Cerebellar nuclear complex (tissue), 1 donor: ENCODE data around the gene FGFBP2.
"Not testable (repeated sequence)": the region's sequence is repeated elsewhere in the genome, so short reads cannot be mapped to it uniquely, and the experiment has no call there.

Source experiments
- DNase-seq, 2 experiments: peaks; one replicate each; lab custom pipeline; 2025; lab: John Stamatoyannopoulos, UW

FGFBP2 gene

DNA sequence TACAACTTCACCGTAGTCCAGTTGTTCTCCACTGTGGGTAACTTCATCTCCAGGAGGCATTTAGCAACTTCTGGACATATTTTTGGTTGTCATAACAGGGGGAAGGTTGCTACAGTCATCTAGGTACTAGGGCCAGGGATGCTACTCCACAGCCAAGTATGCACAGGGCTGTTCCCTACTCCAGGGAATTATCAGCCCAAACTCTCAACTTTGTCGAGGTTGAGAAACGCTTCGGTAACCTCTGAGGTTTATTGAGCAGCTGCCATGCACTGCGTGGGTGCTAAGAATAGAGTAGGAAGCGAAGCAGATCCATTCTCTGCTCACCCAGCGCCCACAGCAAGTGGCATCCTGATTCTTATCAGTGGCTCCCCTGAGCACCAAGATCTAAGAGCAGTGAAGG lies 32.7 kb downstream of the FGFBP2 start:
- no peak for DNase-seq

DNA sequence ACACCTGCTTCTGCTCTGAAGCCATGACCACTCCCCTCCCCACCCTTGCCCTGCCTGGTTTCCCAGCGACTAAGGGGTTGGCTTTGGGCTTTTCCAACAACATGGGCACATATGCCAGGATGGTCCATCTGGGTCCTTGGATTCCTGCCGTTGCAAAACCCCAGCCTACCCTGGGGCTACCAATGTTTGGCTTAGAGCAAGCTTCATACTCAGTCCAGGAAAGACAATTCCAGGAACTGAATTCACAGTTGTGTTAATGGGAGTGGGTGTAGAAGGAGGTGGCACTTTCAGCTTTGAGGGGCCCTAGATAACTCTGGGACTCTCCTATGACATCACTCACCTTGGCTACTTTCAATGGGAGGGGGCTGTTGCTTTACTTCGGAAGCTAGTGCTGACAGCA lies 33.4 kb downstream of the FGFBP2 start:
- DNase-seq, result no peak

DNA sequence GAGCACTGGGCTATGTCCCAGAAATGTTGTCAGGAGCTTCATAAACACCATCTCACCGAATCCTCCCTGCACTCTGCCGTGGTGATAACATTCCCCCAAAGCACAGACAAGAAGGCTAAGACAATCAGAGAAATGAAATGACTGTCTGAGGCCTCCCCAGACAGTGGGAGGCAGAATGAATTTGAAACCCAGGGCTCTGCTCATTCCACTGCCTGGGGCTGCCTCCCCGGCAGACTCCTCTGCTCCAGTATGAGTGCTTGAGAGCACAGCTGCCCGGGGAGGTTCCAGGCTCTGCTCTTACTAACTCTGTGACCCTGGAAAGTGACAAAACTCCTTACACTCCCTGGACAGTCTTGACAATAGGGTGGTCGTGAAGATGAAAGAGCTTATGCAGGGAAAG lies 34.1 kb downstream of the FGFBP2 start:
- DNase-seq, result no peak

DNA sequence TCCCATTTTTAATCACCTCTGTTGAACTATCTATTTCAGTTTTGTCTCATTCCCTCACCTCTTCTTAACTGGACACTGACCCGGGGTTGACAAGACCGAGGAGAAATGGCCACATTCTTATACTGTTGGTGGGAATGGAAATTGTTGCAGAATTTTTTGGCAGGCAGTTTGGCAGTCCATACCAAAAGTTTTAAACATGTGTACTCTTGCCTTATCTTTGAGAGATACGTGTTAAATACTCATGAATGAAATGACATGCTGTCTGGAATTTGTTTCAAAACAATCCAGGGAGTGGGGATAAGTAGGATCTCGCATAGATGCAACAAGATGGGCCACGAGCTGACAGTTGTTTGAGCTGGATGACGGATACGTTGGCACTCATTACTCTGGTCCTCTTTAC lies 36.5 kb downstream of the FGFBP2 start:
- no peak for DNase-seq

DNA sequence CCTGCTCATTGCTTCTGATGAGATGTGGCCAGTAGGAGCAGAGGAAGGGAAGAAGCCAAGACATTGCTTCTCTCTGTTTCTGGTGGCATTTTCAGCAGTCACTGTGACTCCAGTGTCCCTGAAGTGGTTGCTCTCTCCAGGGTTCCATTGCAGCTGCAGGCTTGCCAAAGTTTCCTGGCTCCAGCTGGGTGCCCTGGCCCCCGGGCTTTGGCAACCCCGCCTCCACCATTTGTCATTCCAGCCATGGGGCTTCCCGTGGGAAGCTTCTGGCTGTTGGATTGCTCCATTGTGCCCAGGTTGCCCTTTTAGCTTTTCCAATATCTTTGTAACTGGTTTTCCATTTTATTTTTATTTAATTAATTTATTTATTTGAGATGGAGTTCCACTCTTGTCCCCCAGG lies 37.1 kb downstream of the FGFBP2 start:
- no peak for DNase-seq

DNA sequence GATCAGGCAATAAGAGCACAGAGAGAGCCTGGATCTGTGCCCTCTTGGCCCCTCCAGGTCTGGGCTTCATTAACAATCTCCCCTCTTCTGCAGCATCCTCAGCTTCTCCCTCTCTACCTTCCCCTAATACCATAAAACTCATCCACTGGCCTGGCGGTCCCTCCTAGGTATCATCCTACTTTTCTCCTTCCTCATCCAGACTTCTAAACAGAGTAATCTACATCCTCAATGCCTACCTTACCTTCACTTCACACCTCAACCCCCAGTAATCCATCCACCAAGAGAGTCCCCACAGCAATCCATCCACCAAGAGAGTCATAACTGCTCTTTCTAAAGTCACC lies 41.4 kb downstream of the FGFBP2 start:
- no peak for DNase-seq

DNA sequence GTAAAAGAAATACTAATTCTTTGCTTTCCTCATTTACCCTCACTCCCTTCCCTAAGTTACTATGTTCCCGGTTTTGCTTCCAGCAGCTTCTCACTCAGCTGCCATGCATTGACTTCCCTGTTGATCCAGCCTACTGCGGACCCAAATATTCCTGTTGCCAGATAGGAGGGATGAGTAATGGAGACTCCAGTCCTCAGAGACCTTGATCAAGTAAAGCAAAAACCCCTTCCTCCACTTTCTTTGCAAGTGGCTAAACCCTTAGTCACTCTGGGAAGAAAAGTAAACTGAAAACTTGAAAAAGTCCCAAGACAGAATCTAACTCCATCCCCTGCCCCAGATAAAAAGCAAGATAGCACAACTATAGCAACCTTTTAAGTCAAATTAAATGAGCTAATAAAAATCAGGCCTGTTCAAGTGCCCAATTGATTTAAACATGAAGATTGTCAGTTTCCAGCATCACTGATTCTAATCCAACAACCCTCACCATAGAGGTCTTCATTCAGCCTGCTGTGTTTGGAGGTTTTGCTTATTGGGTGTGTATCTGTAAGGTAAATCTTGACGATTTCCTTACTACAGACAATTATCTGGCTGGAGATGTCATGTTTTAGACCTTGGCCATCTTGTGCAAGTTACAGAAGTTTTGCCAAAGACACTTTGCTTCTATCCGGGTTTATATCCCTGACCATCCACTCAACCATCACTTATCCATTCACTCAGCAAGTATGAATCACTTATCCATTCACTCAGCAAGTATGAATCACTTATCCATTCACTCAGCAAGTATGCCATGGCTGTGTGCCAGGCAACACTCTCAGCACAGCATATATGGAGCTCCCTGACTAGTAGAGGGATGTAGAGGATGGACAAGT lies 42.0 kb downstream of the FGFBP2 start:
- DNase-seq, result no peak

DNA sequence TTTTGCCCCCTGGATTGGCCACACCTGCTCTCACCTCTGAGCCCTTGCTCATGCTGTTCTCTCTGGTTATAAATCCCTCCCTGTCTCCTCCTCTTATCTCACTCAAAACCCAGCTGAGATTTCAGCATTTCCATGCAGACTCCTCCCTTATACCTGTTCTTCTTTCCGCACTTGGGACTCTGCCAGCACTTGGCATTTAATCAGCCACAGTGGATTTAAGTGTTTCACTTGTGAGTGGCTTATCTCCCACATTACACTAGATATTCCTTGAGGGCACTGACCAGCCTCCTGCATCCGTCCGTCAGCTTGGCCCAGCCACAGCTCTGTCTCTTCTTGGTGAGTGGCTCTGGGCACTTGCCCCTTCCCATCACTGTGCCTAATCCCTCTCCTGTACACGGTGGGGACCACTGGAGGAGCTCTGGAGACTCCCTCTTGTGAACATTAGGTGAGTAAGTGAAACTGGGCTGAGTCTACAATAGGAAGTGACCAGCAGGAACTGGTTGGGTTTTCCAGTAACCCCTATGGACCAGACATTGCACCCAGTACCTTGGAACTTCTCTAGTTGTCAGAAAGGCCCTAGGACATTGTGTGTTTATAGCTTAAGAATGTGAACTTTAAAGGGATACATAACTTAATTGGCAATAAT lies 44.4 kb downstream of the FGFBP2 start:
- no peak for DNase-seq

DNA sequence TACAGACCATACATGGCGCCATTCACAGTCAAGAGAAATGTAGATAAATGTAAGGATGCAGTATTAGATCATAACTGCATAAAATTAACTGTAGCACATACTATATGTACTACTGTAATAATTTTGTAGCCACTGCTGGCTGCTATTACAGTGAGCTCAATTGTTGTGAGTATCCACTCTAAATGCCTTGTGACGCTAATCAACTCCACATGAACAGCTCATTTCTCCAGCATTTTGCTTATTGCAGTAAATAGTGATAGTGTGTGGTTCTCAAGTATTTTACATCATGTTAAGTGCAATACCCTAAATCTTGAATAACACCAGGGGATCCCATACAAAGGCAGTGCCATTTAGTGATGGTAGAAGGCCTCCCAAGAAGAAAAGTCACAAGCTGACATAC lies 45.7 kb downstream of the FGFBP2 start:
- no peak for DNase-seq

DNA sequence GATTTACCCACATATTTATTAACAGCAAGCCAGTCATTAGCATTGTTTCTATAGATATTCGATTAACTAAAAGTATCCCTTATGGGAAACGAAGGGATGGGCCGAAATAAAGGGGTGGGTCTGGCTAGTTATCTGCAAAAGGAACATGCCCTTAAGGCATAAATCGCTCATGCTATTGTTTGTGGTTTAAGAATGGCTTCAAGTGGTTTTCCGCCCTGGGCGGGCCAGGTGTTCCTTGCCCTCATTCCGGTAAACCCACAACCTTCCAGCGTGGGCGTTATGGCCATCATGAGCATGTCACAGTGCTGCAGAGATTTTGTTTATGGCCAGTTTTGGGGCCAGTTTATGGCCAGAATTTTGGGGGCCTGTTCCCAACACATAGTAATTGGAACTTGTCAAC lies 46.6 kb downstream of the FGFBP2 start:
- DNase-seq, result not testable (repeated sequence)

DNA sequence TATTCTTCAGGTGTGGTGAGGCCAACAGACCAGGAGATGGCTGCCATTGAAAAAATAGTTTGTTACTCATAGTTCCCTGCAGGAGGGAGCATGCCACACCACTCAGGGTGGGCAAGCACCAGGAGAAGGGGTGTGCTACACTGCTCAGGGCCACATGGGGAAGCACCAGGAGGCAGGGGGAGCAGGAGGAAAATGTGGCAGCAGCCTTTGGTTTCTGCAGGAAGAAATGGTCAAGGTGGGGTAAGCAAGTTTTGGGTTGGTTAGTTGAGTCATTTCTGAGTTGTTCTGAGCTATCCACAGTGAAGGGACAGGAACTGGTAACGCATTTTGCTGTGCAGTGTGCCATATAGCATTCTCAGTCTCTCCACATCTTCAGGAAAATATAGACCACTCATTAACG lies 48.2 kb downstream of the FGFBP2 start:
- no peak for DNase-seq

DNA sequence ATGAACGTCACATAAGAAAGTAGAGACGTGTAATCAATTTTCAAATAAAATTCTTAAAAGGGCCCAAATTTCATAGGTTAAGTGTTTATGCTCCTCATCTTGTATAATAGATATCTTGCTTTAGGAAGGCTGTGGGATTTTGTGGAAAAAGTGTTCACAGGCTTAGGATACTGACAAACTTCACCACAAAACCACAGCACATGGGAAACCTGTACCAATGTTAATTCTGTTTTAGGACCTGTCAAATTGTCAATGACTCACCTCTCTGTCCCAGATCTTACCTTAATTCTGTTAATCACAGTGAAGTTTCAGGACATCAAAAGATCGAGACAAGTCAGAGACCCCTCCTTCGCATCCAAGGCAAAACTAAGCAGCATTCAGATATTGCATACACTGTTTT lies 48.7 kb downstream of the FGFBP2 start:
- no peak for DNase-seq

DNA sequence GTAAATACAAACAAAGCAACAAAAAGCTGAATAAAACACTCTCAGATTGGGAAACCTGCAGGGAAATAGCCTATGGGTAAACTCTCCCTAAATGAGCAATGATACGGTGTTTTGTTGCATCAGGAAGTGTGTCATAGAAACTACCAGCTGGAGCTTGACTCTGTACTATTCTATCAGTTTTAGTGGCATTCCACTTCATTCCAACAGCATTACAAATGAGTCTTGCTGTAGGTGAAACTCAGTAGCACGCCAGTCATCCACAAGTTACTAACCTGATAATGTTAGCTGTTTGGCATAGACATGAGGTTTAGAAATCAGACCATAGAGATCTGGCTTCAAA lies 49.4 kb downstream of the FGFBP2 start:
- no peak for DNase-seq

DNA sequence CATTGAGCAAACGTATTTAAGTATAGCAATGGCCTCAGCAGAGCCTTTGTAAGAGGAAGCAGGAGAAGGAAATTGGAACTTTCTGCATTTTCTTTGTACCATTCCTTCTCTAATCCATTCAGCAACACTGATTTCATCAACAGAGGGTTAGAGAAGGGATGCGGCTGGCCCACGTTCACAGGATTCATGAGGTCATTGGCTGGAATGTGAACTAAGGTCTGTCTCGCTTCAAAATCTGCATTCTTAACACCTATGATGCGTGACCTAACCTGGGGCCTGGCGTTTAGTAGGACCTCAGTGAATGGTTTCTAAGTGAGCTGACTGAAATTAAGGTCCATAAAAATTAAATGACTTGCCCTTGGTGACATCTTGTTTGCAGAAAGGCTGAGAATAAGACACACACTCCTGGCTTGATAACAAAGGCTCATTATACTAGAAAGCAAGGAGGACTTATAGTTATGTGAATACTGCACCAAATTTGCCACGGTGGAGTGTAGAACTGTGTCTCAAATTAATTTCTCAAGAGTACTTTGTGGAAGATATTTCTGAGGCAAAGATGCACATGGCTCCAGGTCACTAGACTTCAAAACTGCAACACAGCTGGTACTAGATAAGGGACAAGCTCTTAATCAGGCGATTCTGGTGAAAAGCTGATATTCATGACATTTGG lies 49.9 kb downstream of the FGFBP2 start:
- no peak for DNase-seq

DNA sequence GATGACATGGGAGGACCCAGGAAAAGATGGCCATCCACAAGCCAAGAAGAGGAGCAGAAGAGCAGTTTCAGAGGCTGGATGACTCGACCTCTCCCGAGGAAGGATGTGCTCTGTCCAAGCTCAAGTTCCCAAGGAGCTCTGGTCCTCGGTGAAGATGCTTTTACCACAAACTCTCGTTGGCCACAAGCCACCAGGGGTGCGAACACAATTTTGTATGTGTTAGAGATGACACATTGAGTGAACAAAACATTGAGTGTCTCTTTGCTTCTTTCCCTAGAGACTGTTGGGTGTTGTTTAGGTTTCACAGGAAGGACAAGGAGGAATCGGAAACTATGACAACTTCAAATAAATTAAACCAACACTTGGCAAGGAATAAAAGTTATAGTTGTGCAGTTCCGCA lies 50.7 kb downstream of the FGFBP2 start:
- DNase-seq, result no peak
